BJ (cell line): ENCODE measurements around the gene RPL28. TPM values are rescaled to one million over a fixed set of nuclear protein-coding genes. Genes with fewer than 3 reads are reported as not detected.

Source experiments
- CTCF ChIA-PET: fragments of 350-600 bp; formaldehyde crosslinking; extraction: SDS; loops from one replicate; lab custom pipeline; 2021; ENCODE audit warnings: antibody characterized with exemption, inconsistent platforms; lab: Yijun Ruan, JAX
- POLR2A ChIA-PET: fragments of 300-600 bp; sonication (Branson Sonifier 250); formaldehyde crosslinking; extraction: SDS; loops from one replicate; lab custom pipeline; 2021; ENCODE audit warnings: antibody characterized with exemption; lab: Charles Lee
- DNase-seq: peaks from one replicate; pipeline ENCODE4 v3.0.0-alpha.2; 2011; ENCODE audit warnings: low read depth
- H3K27me3 ChIP-seq: 2 replicates; pipeline ENCODE4 v1.6.0; 2011; ENCODE audit warnings: low read length; ENCODE audit not compliant: control insufficient read depth, insufficient read depth
- H3K36me3 ChIP-seq: 2 replicates; pipeline ENCODE4 v1.5.1; 2011; ENCODE audit warnings: low read length; ENCODE audit not compliant: control insufficient read depth, insufficient read depth
- H3K4me3 ChIP-seq: 2 replicates; pipeline ENCODE4 v1.5.1; 2011; ENCODE audit warnings: low read depth, mild to moderate bottlenecking, control low read depth, low read length
- CTCF ChIP-seq: IDR thresholded peaks from 2 replicates; pipeline ENCODE4 v1.5.1; 2011; ENCODE audit warnings: low read depth, mild to moderate bottlenecking, control low read depth, inconsistent platforms, low read length, moderate library complexity; ENCODE audit not compliant: insufficient read depth
- polyA plus RNA-seq: library from polyadenylated mRNA; depleted of rRNA; stranded (reverse); fragments of >200 nt; gene quantifications from 2 replicates; pipeline ENCODE4 v1.2.3, GENCODE V29; 2011

RPL28 gene
- polyA plus RNA-seq, 1 experiment, result 838 TPM

DNA sequence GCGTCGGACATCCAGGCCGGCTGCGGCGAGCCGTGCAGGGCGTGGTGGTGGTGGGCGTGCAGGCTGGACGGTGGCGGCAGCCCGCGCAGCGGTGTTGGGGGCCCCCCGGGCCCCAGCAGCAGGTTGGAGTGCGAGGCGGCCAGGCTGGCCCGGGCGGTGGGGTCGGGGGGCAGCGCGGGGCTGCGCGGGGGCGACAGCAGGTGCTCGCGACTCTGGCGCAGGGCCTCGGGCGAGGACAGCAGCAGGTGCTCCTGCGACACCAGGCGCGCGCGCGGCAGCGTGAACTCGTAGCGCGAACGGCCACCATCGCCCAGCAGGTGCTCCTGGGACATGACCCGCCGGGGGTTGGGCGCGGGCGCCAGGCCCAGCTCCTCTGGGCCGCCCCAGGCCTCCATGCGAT is 47.6 kb downstream of the RPL28 start:
- H3K4me3 ChIP-seq, result no peak overlapping the region
- no peak for TF ChIP-seq CTCF
- CTCF ChIA-PET, result no interaction called here
- POLR2A ChIA-PET, result no interaction called here
- no peak for DNase-seq
- H3K27me3 ChIP-seq, result no peaks in the 10 kb centered on the region
- H3K36me3 ChIP-seq, result no peaks in the 10 kb centered on the region

DNA sequence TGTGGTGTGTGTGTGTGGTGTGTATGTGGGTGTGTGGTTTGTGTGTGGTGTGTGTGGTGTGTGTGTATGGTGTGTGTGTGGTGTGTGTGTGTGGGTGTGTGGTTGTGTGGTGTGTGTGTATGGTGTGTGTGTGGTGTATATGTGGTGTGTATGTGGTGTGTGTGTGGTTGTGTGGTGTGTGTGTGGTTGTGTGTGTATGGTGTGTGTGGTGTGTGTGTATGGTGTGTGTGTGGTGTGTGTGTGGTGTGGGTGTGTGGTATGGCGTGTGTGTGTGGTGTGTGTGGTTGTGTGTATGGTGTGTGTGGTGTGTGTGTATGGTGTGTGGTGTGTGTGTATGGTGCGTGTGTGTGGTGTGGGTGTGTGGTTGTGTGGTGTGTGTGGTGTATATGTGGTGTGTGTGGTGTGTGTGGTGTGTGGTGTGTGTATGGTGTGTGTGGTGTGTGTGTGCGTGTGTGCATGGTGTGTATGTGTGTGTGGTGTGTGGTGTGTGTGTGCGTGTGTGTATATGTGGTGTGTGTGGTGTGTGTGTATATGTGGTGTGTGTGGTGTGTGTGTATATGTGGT is 48.7 kb downstream of the RPL28 start:
- H3K4me3 ChIP-seq, result no peak overlapping the region
- ChIA-PET CTCF (no interaction called here), POLR2A (no interaction called here)
- peaks cover 2% of the 10 kb centered on the region; the same call in 1 of the 2 replicates for H3K27me3 ChIP-seq
- no peak for DNase-seq
- H3K36me3 ChIP-seq, result no peaks in the 10 kb centered on the region
- TF ChIP-seq CTCF, result no peak

DNA sequence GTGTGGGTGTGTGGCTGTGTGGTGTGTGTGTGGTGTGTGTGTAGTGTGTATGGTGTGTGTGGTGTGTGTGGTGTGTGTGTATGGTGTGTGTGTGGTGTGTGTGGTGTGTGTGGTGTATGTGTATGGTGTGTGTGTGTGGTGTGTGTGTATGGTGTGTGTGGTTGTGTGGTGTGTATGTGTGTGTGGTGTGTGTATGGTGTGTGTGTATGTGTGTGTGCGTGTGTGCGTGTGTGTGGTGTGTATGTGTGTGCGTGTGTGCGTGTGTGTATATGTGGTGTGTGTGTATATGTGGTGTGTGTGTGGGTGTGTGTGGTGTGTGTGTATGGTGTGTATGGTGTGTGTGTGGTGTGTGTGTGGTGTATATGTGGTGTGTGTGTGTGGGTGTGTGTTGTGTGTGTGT is 49.3 kb downstream of the RPL28 start:
- CTCF ChIA-PET, result no interaction called here
- H3K4me3 ChIP-seq, result no peak overlapping the region
- H3K27me3 ChIP-seq, result peaks cover 5% of the 10 kb centered on the region; the same call in 1 of the 2 replicates
- TF ChIP-seq CTCF, result no peak
- no peaks in the 10 kb centered on the region for H3K36me3 ChIP-seq
- POLR2A ChIA-PET, result no interaction called here
- no peak for DNase-seq

DNA sequence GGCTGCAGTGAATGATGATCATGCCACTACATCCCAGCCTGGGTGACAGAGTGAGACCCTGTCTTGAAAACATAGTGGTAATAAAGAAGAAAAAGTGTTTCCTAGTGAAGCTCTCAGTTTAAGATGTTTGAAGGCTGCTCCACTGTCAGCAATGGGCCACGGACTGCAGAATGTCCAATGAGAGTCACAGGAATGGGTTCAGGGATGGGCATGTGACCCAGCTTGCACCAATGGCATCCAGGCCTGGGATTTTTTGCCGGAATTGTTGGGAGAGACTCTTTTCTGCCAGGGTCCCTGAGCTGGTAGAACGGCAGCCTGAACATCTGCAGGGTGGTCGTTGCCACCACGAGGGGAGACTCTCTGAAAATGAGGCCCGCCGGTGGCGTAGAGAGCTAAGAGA is 51.1 kb downstream of the RPL28 start:
- H3K27me3 ChIP-seq, result peaks cover 20% of the 10 kb centered on the region
- H3K36me3 ChIP-seq, result no peaks in the 10 kb centered on the region
- DNase-seq, result no peak
- POLR2A ChIA-PET, result no interaction called here
- CTCF ChIA-PET, result interaction anchor here (0.6 to 2.6 kb wide), 6 partner anchors 9 to 282 kb away, joined by 3 to 17 read pairs (median 6); no protein-coding TSS in a partner anchor
- TF ChIP-seq CTCF, result no peak
- H3K4me3 ChIP-seq, result no peak overlapping the region

GRCh38 chr19:55437410-55437809 is 51.7 kb downstream of the RPL28 start:
- H3K27me3 ChIP-seq, result peaks cover 22% of the 10 kb centered on the region
- DNase-seq, result no peak
- POLR2A ChIA-PET, result no interaction called here

More at GRCh38 chr19:55437410-55437809, 51.7 kb downstream of the RPL28 start:
- Histone ChIP-seq H3K36me3 (no peaks in the 10 kb centered on the region), H3K4me3 (no peak overlapping the region)
- CTCF ChIA-PET, result interaction anchor here (0.6 to 2.6 kb wide), 6 partner anchors 8 to 146 kb away, joined by 3 to 17 read pairs (median 6); no protein-coding TSS in a partner anchor
- TF ChIP-seq CTCF, result no peak
